T-helper 22 cell (primary cell): Measurements from ENCODE around the gene IGFBP2.

ENCODE experiments used
- DNase-seq: peaks from one replicate; pipeline ENCODE4 v3.0.0-alpha.2; 2020; ENCODE audit warnings: low read depth

The IGFBP2 gene

GRCh38 chr2:216615298-216616082 is 17.7 kb upstream of the IGFBP2 start:
- DNase-seq: no peak

- DNase-seq: no peak
Observed at GRCh38 chr2:216616083-216616678, 17.0 kb upstream of the IGFBP2 start.

- DNase-seq: no peak
Observed at GRCh38 chr2:216617159-216617815, 15.9 kb upstream of the IGFBP2 start.

DNA sequence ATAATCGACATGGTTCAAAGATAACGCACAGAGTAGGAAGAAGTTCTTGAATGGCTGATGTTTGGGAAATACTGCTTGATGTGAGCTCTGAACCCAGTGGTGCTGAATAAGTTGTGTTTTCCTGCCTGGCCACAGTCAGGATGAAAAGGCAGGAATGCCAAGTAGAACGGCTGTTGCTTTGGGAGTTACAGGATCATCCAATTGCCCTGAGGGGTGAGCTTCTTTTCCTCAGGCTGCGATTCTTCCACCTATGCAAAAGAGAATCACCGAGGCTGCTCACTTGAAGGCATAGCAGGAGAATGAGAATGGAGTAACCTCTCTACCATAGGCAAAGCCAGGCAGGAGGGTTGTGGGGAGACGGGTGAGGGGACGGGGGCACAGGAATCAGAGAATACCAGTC is 14.4 kb upstream of the IGFBP2 start:
- no peak for DNase-seq

- DNase-seq: no peak
Observed at GRCh38 chr2:216619411-216620393, 13.5 kb upstream of the IGFBP2 start.

- DNase-seq: no peak
Observed at GRCh38 chr2:216620786-216621185, 12.4 kb upstream of the IGFBP2 start.

DNA sequence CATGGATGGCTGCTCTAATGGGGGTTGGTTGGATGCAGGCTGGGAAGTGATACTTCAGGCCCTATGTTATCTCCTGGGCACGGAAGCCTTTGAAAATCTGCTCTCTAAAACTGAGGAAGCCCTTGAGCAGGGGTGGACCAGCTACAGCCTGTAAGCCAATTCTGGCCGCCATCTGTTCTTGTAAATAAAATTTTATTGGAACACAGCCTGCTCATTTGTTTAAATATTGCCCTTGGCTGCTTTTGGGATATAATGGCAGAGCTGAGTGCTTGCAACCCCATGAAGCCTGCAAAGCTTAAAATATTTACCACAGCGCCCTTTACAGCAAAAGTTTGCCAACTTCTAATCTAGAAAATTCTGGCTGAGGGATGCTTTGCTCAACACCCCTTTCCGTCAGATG is 11.9 kb upstream of the IGFBP2 start:
- no peak for DNase-seq

GRCh38 chr2:216622526-216622925 is 10.7 kb upstream of the IGFBP2 start:
- no peak for DNase-seq

DNA sequence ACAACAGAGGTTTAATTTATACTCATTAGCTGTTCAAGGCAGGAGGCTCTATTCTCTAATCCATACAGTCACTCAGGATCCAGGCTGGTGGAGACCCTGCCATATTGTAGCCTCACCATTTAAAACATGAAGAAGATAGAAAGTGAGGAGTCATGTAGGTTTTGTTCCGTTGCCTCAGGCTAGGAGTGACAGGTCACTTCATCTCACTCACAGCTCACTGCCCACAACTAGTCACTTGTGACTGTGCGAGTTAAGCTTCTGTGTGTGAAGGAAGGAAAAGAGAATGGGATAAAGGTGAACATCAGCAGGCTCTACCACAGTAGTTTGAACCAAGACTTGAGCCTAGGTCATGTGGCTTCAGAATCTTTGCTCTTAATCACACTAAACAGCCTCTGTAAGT is 9.0 kb upstream of the IGFBP2 start:
- no peak for DNase-seq

- DNase-seq: no peak
Observed at GRCh38 chr2:216626168-216626874, 6.9 kb upstream of the IGFBP2 start.

GRCh38 chr2:216626875-216627245 is 6.4 kb upstream of the IGFBP2 start:
- no peak for DNase-seq

DNA sequence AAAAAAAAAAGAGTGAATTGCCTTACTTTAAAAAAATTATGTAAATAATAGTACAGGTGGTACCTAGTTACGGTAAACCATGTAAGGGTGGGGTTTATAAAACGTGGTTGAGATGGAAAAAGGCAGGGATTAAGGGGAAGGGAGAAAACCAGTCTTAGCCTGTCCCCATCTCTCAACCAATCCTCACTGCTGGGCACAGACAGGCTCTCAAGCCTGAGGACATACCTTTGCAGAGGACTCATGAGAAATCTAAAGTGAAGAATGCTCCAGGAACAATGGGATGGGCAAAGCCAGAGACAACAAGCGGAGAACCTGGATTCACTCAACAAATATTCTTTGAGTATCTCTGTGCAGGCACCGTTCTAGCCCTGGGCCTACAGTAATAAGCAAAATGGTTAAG is 3.4 kb upstream of the IGFBP2 start:
- DNase-seq: no peak

DNA sequence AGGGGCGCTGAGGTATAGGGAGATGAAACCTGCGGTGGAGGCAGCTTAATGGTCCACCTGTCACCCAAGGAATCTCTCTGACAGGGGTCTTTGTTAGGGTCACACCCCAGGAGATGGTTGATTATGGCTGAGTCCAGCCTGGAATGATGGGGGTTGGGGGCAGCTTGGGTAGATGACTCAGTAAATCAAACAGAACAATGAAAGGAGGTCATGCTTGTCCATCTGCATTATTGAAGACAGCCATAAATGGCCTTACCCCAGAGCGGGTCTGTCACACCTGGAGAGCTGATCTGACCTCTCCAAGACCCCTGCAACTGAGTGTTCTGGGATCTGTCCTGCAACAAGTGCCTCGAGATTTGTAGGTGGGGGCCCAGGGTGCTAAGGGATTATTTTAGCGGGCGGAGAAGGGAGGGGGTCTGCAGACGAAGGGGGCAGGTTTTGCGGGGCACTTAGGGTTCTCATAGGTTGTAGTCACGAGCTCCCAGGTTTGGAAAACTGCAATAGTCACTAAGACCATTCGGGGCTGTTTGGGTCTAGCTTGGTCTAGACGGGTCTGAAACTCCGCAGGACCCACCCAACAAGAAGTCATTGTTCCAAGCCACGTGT is 771 bp upstream of the IGFBP2 start:
- DNase-seq: no peak

DNA sequence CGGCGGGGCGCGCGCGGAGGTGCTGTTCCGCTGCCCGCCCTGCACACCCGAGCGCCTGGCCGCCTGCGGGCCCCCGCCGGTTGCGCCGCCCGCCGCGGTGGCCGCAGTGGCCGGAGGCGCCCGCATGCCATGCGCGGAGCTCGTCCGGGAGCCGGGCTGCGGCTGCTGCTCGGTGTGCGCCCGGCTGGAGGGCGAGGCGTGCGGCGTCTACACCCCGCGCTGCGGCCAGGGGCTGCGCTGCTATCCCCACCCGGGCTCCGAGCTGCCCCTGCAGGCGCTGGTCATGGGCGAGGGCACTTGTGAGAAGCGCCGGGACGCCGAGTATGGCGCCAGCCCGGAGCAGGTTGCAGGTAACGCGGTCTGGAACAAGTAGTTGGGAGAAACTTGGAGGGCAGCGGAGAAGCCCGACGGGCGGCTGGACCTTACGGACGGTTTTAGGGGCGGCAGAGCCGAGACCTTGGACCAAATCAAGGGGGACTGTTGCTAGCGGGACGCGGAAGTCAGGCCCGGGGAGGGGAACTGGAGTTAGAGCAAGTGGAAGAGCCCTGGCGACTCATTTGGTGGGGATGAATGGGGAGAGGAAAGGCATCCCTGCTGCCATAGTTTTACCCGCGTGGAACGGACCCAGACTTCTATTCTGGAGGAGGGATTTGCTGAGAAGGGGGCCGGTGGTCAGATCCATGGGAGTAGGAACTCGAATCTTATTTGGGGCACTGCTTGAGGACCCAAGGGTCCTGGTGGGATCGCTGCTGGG is 573 bp downstream of the IGFBP2 start:
- no peak for DNase-seq

- no peak for DNase-seq
Observed at GRCh38 chr2:216634370-216635148, 1.3 kb downstream of the IGFBP2 start.

DNA sequence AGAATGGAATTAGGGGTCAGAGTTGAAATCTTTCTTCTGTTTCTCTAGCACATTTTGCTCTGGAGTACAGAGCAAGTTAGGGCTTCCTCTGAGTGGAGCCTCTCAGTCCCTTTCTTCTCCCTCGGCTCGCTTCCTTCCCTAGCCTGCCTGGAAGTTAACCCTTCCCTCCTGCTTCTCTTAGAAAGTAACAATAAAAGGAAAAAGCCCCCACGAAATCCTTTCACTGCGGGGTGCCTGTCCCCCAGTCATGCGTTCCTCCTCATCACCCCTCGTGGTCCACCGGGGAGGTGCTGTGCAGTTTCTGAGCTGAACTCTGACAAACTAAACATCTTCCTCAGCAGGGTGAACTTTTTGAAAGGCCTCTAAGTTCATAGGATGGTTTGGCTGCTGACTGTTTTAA is 2.0 kb downstream of the IGFBP2 start:
- no peak for DNase-seq

GRCh38 chr2:216635701-216636550 is 2.7 kb downstream of the IGFBP2 start:
- DNase-seq: no peak
